Testis (tissue), 2 donors: ENCODE measurements around the gene IDH3B.

Experiments
- CTCF ChIP-seq, 3 experiments: fragments of 450-650 bp in 2 of 3; fragments of 200-600 bp in 1 of 3; sonication (generic) in 1 of 3; IDR thresholded peaks; one replicate each; pipeline ENCODE4 v1.5.1; 2016 to 2019; ENCODE audit warnings: antibody characterized with exemption in 3 of 3, mild to moderate bottlenecking in 2 of 3, moderate library complexity in 1 of 3
- POLR2A ChIP-seq: fragments of 450-650 bp; IDR thresholded peaks from one replicate; pipeline ENCODE4 v1.6.1; 2017; ENCODE audit warnings: antibody characterized with exemption, mild to moderate bottlenecking, moderate library complexity

- TF ChIP-seq CTCF (IDR thresholded peaks at IDR 0.05) = no peak
- no peak for TF ChIP-seq POLR2A
Observed at GRCh38 chr20:2696646-2697045, 32.6 kb upstream of the IDH3B start.
